GM18508 (cell line): ENCODE results near the gene CLTB.

ENCODE experiments used
- ATAC-seq: cut with Tn5 transposase; IDR thresholded peaks from one replicate; pipeline ENCODE4 v1.9.1; 2021; ENCODE audit warnings: moderate number of reproducible peaks; ENCODE audit not compliant: insufficient read depth, unreplicated experiment

Gene CLTB

GRCh38 chr5:176359658-176360057, 56.7 kb downstream of the CLTB start:
- no peak for ATAC-seq

- no peak for ATAC-seq
Observed at GRCh38 chr5:176356179-176356566, 60.2 kb downstream of the CLTB start.

- ATAC-seq: no peak
Observed at GRCh38 chr5:176355400-176356178, 60.8 kb downstream of the CLTB start.

GRCh38 chr5:176353533-176353932, 62.8 kb downstream of the CLTB start:
- no peak for ATAC-seq

GRCh38 chr5:176352116-176352878, 64.0 kb downstream of the CLTB start:
- ATAC-seq: no peak

GRCh38 chr5:176350416-176350815, 65.9 kb downstream of the CLTB start:
- ATAC-seq: no peak

GRCh38 chr5:176342766-176343458, 73.4 kb downstream of the CLTB start:
- ATAC-seq: no peak
